Stomach (tissue), 9 donors: Measurements from ENCODE around the gene SEMA7A. TPM values are rescaled to one million over a fixed set of nuclear protein-coding genes. Genes with fewer than 3 reads are reported as not detected.

ENCODE experiments used
- DNase-seq, 2 donors: peaks; one replicate each; pipeline versions ENCODE4 v3.0.0 to v3.0.0-alpha.2; 2013 to 2019
- H3K27ac ChIP-seq, 5 donors: fragments of 200-600 bp in 4 of 5; sonication (generic) in 4 of 5; one replicate each; pipeline ENCODE4 v1.5.1; 2013 to 2019; ENCODE audit warnings: mild to moderate bottlenecking in 1 of 5, moderate library complexity in 1 of 5
- H3K27me3 ChIP-seq, 3 donors: fragments of 200-600 bp; sonication (generic); one replicate each; pipeline ENCODE4 v1.5.1; 2017 to 2019; ENCODE audit warnings: mixed run types in 1 of 3
- H3K36me3 ChIP-seq, 4 donors: fragments of 200-600 bp; sonication (generic); 1 replicate in 3 of 4; 2 replicates in 1 of 4; pipeline ENCODE4 v1.5.1; 2016 to 2019
- H3K4me1 ChIP-seq, 4 donors: fragments of 200-600 bp; sonication (generic); one replicate each; pipeline ENCODE4 v1.5.1; 2016 to 2019
- H3K4me3 ChIP-seq, 4 donors: fragments of 200-600 bp; sonication (generic) in 3 of 4; one replicate each; pipeline ENCODE4 v1.5.1; 2016 to 2019; ENCODE audit warnings: mild to moderate bottlenecking in 1 of 4
- H3K9me3 ChIP-seq, 4 donors: fragments of 200-600 bp; sonication (generic); one replicate each; pipeline ENCODE4 v1.5.1; 2016 to 2019
- CTCF ChIP-seq, 7 experiments: fragments of 450-650 bp in 4 of 7; fragments of 200-600 bp in 3 of 7; sonication (generic) in 3 of 7; IDR thresholded peaks; one replicate each; pipeline ENCODE4 v1.5.1; 2016 to 2019; ENCODE audit warnings: antibody characterized with exemption in 7 of 7, control low read depth in 2 of 7, mild to moderate bottlenecking in 1 of 7
- EP300 ChIP-seq: sonication (generic); formaldehyde crosslinking; IDR thresholded peaks from one replicate; pipeline ENCODE4 v1.6.1; 2017; ENCODE audit warnings: antibody characterized with exemption
- POLR2A ChIP-seq, 4 donors: fragments of 450-650 bp; IDR thresholded peaks; one replicate each; pipeline ENCODE4 v1.6.1; 2016; ENCODE audit warnings: antibody characterized with exemption in 4 of 4, control low read depth in 2 of 4, mild to moderate bottlenecking in 1 of 4, moderate library complexity in 1 of 4
- POLR2AphosphoS5 ChIP-seq, 3 donors: sonication (generic); formaldehyde crosslinking; IDR thresholded peaks; one replicate each; pipeline ENCODE4 v1.6.1; 2016; ENCODE audit warnings: antibody characterized with exemption in 3 of 3
- WGBS, 5 donors: extraction: QIAGEN DNeasy Blood & Tissue Kit in 3 of 5; methylation state at CpG; one replicate each; pipeline versions ENCODE4 v1.1.5 to v1.1.7; 2013 to 2018; 5-methylcytosine and 5-hydroxymethylcytosine counted together
- intact Hi-C: fragments of 100-400 bp; cut with DNase I; formaldehyde crosslinking; loops from one replicate; pipeline ENCODE4 v1.15.1; 2023; ENCODE audit warnings: low total_unique reads
- polyA plus RNA-seq, 3 donors: library from polyadenylated mRNA; stranded (reverse); fragments of 200-250 nt; gene quantifications; one replicate each; pipeline ENCODE4 v1.2.3, GENCODE V29; 2013
- total RNA-seq, 5 donors: library from RNA; depleted of rRNA; stranded (reverse); fragments of >200 nt; gene quantifications; one replicate each; pipeline versions ENCODE4 v1.1.0 to v1.2.3, GENCODE V29; 2014 to 2016
- donor health status: healthy with polysubstance abuse.
- donor health status: Bipolar disorder and iron deficiency.
- donor health status: healthy.

The SEMA7A gene
- total and polyA plus RNA-seq, 8 donors = 0.31 to 3.5 (median 2.1) TPM; not detected in 2

- Histone ChIP-seq H3K4me1 (peaks cover 12 to 33% (median 23%) of the 10 kb centered on the region in 4 donors), H3K27me3 (peaks cover 0 to 19% (median 0%) of the 10 kb centered on the region in 3 donors), H3K4me3 (no peak overlapping the region), H3K36me3 (no peaks in the 10 kb centered on the region), H3K9me3 (no peaks in the 10 kb centered on the region), H3K27ac (no peak overlapping the region)
- TF ChIP-seq CTCF (IDR thresholded peaks at IDR 0.05) = no peak
- TF ChIP-seq EP300 = no peak
- no peak for TF ChIP-seq POLR2AphosphoS5 (IDR thresholded peaks at IDR 0.05)
- no peak for TF ChIP-seq POLR2A (IDR thresholded peaks at IDR 0.05)
- DNase-seq = peak in 1 of 2 donors; percentile 17
- intact Hi-C loops = loop anchor here (10.0 kb wide), 1 partner anchor 257 kb away; no protein-coding TSS in a partner anchor
- 73 to 80% (median 79%) methylated on average over 15 of the region's 15 CpGs for WGBS, 5 donors
Observed at GRCh38 chr15:74377831-74378766, 55.7 kb downstream of the SEMA7A start.

- H3K27me3 ChIP-seq = peaks cover 0 to 27% (median 0%) of the 10 kb centered on the region in 3 donors
- no peak overlapping the region for H3K4me3 ChIP-seq
- TF ChIP-seq POLR2A (IDR thresholded peaks at IDR 0.05) (no peak), POLR2AphosphoS5 (IDR thresholded peaks at IDR 0.05) (no peak), EP300 (no peak), CTCF (IDR thresholded peaks at IDR 0.05) (no peak)
- H3K4me1 ChIP-seq = peaks cover 12 to 24% (median 21%) of the 10 kb centered on the region in 4 donors
- H3K9me3 ChIP-seq = no peaks in the 10 kb centered on the region
- DNase-seq = no peak
- no peak overlapping the region for H3K27ac ChIP-seq
- H3K36me3 ChIP-seq = no peaks in the 10 kb centered on the region
- intact Hi-C loops = loop anchor here (10.0 kb wide), 1 partner anchor 258 kb away; no protein-coding TSS in a partner anchor
- 67 to 85% (median 79%) methylated on average over 6 of the region's 6 CpGs for WGBS, 5 donors
Observed at GRCh38 chr15:74376825-74377581, 56.8 kb downstream of the SEMA7A start.

- intact Hi-C loops = loop anchor here (10.0 kb wide), 1 partner anchor 259 kb away; no protein-coding TSS in a partner anchor
Observed at GRCh38 chr15:74376226-74376625, 57.5 kb downstream of the SEMA7A start.

More at GRCh38 chr15:74376226-74376625, 57.5 kb downstream of the SEMA7A start:
- Histone ChIP-seq H3K27ac (no peak overlapping the region), H3K27me3 (peaks cover 0 to 19% (median 0%) of the 10 kb centered on the region in 3 donors), H3K36me3 (no peaks in the 10 kb centered on the region), H3K4me1 (peaks cover 12 to 23% (median 21%) of the 10 kb centered on the region in 4 donors), H3K9me3 (no peaks in the 10 kb centered on the region), H3K4me3 (no peak overlapping the region)
- DNase-seq = no peak
- 54 to 100% (median 71%) methylated on average over 1 of the region's 1 CpG for WGBS, 5 donors
- TF ChIP-seq CTCF (IDR thresholded peaks at IDR 0.05) = no peak
- TF ChIP-seq POLR2AphosphoS5 (IDR thresholded peaks at IDR 0.05) = no peak
- TF ChIP-seq EP300 = no peak
- no peak for TF ChIP-seq POLR2A (IDR thresholded peaks at IDR 0.05)
